H9 (cell line): ENCODE data around the gene EPB41L4B. TPM values are rescaled to one million over a fixed set of nuclear protein-coding genes. Genes with fewer than 3 reads are reported as not detected.

ENCODE experiments used
- DNase-seq: peaks from one replicate; pipeline ENCODE4 v3.0.0-alpha.2; 2017
- H2AFZ ChIP-seq: one replicate; pipeline ENCODE4 v1.6.1; 2013; ENCODE audit warnings: mild to moderate bottlenecking, low read length, control low read depth, moderate library complexity
- H2AK5ac ChIP-seq: 2 replicates; pipeline ENCODE4 v1.6.1; 2013; ENCODE audit warnings: low read length, control low read depth, mixed read lengths; ENCODE audit not compliant: insufficient read length
- H2BK120ac ChIP-seq: one replicate; pipeline ENCODE4 v1.6.1; 2013; ENCODE audit warnings: low read depth, mild to moderate bottlenecking, low read length, control low read depth, inconsistent platforms; ENCODE audit not compliant: poor library complexity, severe bottlenecking
- H2BK12ac ChIP-seq: 2 replicates; pipeline ENCODE4 v1.6.1; 2013; ENCODE audit warnings: low read length, control low read depth, mixed read lengths, low read depth; ENCODE audit not compliant: insufficient read length
- H2BK15ac ChIP-seq: 2 replicates; pipeline ENCODE4 v1.6.1; 2013; ENCODE audit warnings: low read depth, low read length, control low read depth
- H2BK20ac ChIP-seq: one replicate; pipeline ENCODE4 v1.6.1; 2013; ENCODE audit warnings: low read depth, mild to moderate bottlenecking, low read length, control low read depth, inconsistent platforms; ENCODE audit not compliant: poor library complexity, severe bottlenecking
- H2BK5ac ChIP-seq: 2 replicates; pipeline ENCODE4 v1.6.1; 2013; ENCODE audit warnings: low read length, control low read depth, mixed read lengths; ENCODE audit not compliant: insufficient read length
- H3K14ac ChIP-seq: 2 replicates; pipeline ENCODE4 v1.6.1; 2013; ENCODE audit warnings: low read length, control low read depth; ENCODE audit not compliant: insufficient read depth
- H3K18ac ChIP-seq: 2 replicates; pipeline ENCODE4 v1.6.1; 2013; ENCODE audit warnings: low read depth, mild to moderate bottlenecking, mixed read lengths, low read length, control low read depth; ENCODE audit not compliant: insufficient read length
- H3K23ac ChIP-seq: 2 replicates; pipeline ENCODE4 v1.6.1; 2013; ENCODE audit warnings: low read length, control low read depth, mixed read lengths, low read depth; ENCODE audit not compliant: insufficient read length
- H3K23me2 ChIP-seq: 2 replicates; pipeline ENCODE4 v1.6.1; 2013; ENCODE audit warnings: low read depth, mild to moderate bottlenecking, mixed read lengths, low read length, control low read depth; ENCODE audit not compliant: insufficient read length, poor library complexity, severe bottlenecking
- H3K27ac ChIP-seq: 2 replicates; pipeline ENCODE4 v1.5.1; 2013; ENCODE audit warnings: low read length, control low read depth, mixed read lengths, low read depth; ENCODE audit not compliant: insufficient read length
- H3K27me3 ChIP-seq: 2 replicates; pipeline ENCODE4 v1.6.1; 2013; ENCODE audit warnings: low read length, control low read depth, inconsistent platforms; ENCODE audit not compliant: insufficient read depth
- H3K4ac ChIP-seq: 2 replicates; pipeline ENCODE4 v1.6.1; 2013; ENCODE audit warnings: low read depth, mild to moderate bottlenecking, control low read depth, inconsistent platforms, low read length, moderate library complexity
- H3K4me1 ChIP-seq: 2 replicates; pipeline ENCODE4 v1.6.1; 2013; ENCODE audit warnings: low read length, control low read depth, inconsistent platforms; ENCODE audit not compliant: insufficient read depth
- H3K4me2 ChIP-seq: 2 replicates; pipeline ENCODE4 v1.6.1; 2013; ENCODE audit warnings: low read length, control low read depth, mixed read lengths; ENCODE audit not compliant: insufficient read length, insufficient read depth
- H3K56ac ChIP-seq: 2 replicates; pipeline ENCODE4 v1.6.1; 2013; ENCODE audit warnings: low read depth, mild to moderate bottlenecking, mixed read lengths, low read length, control low read depth; ENCODE audit not compliant: insufficient read length
- H3K79me1 ChIP-seq: 2 replicates; pipeline ENCODE4 v1.6.1; 2013; ENCODE audit warnings: low read depth, mild to moderate bottlenecking, moderate library complexity, low read length, control low read depth, inconsistent platforms; ENCODE audit not compliant: insufficient read depth, poor library complexity, severe bottlenecking
- H3K79me2 ChIP-seq: 2 replicates; pipeline ENCODE4 v1.6.1; 2013; ENCODE audit warnings: low read length, control low read depth, inconsistent platforms; ENCODE audit not compliant: insufficient read depth
- H3K9ac ChIP-seq: 2 replicates; pipeline ENCODE4 v1.6.1; 2013; ENCODE audit warnings: low read length, control low read depth, mixed read lengths; ENCODE audit not compliant: insufficient read length; ENCODE audit errors: extremely low read depth
- H3K9me3 ChIP-seq: one replicate; pipeline ENCODE4 v1.6.1; 2013; ENCODE audit warnings: low read depth, low read length, inconsistent platforms; ENCODE audit not compliant: control insufficient read depth
- H3T11ph ChIP-seq: one replicate; pipeline ENCODE4 v1.6.1; 2013; ENCODE audit warnings: mild to moderate bottlenecking, low read length, control low read depth, inconsistent platforms
- H4K20me1 ChIP-seq: one replicate; pipeline ENCODE4 v1.6.1; 2013; ENCODE audit not compliant: control insufficient read depth, insufficient read length, insufficient read depth
- H4K5ac ChIP-seq: 2 replicates; pipeline ENCODE4 v1.6.1; 2013; ENCODE audit warnings: low read depth, mild to moderate bottlenecking, mixed read lengths, low read length, control low read depth; ENCODE audit not compliant: insufficient read length
- H4K8ac ChIP-seq: replicated peaks from 2 replicates; pipeline ENCODE4 v1.6.1; 2013; ENCODE audit warnings: low read length, control low read depth, mixed read lengths, low read depth; ENCODE audit not compliant: insufficient read length
- H4K91ac ChIP-seq: 2 replicates; pipeline ENCODE4 v1.6.1; 2013; ENCODE audit warnings: low read depth, mild to moderate bottlenecking, moderate library complexity, mixed read lengths, low read length, control low read depth; ENCODE audit not compliant: insufficient read length
- H3K27ac Mint-ChIP-seq, 3 experiments: 2 replicates in 2 of 3; 3 replicates in 1 of 3; pipeline ENCODE4 v1.8.0; 2020 to 2021; ENCODE audit warnings: mixed read lengths in 3 of 3, mild to moderate bottlenecking in 1 of 3, moderate library complexity in 1 of 3
- H3K27me3 Mint-ChIP-seq: 2 replicates; pipeline ENCODE4 v1.8.0; 2021; ENCODE audit warnings: low read depth, mild to moderate bottlenecking, moderate library complexity, mixed read lengths
- H3K36me3 Mint-ChIP-seq, 3 experiments: 2 replicates in 2 of 3; 3 replicates in 1 of 3; pipeline ENCODE4 v1.8.0; 2020 to 2021; ENCODE audit warnings: low read depth in 3 of 3, mixed read lengths in 3 of 3; ENCODE audit not compliant: insufficient read depth in 1 of 3
- H3K4me1 Mint-ChIP-seq, 2 experiments: 2 replicates each; pipeline ENCODE4 v1.8.0; 2020; ENCODE audit warnings: mixed read lengths in 2 of 2
- H3K4me3 Mint-ChIP-seq, 2 experiments: 2 replicates in 1 of 2; 3 replicates in 1 of 2; pipeline ENCODE4 v1.8.0; 2020 to 2021; ENCODE audit warnings: mild to moderate bottlenecking in 2 of 2, mixed read lengths in 2 of 2, moderate library complexity in 1 of 2
- H3K9me3 Mint-ChIP-seq, 2 experiments: 2 replicates in 1 of 2; 3 replicates in 1 of 2; pipeline ENCODE4 v1.8.0; 2020; ENCODE audit warnings: mild to moderate bottlenecking in 2 of 2, mixed read lengths in 2 of 2, moderate library complexity in 1 of 2
- CTCF ChIP-seq: fragments of 200-600 bp; sonication (generic); conservative IDR thresholded peaks from 3 replicates; pipeline ENCODE4 v1.8.0; 2021; ENCODE audit warnings: antibody characterized with exemption, mild to moderate bottlenecking
- WGBS: extraction: QIAGEN DNeasy Blood & Tissue Kit; methylation state at CpG from one replicate; pipeline ENCODE4 v1.1.7; 2013; ENCODE audit warnings: missing lambda C conversion rate, low lambda C conversion rate, mixed read lengths; ENCODE audit not compliant: insufficient read length; ENCODE audit errors: extremely low coverage; 5-methylcytosine and 5-hydroxymethylcytosine counted together
- long read RNA-seq: library from polyadenylated mRNA; unstranded; transcript quantifications from one replicate; pipeline ENCODE4 v2.0.0, GENCODE V29; 2020
- total RNA-seq: library from RNA; stranded (reverse); gene quantifications from 2 replicates; pipeline ENCODE4 v1.2.1, GENCODE V29; 2021

Gene EPB41L4B
- total RNA-seq: 18.9 and 19.7 TPM in 2 replicates
- long read RNA-seq, full-length matches to known transcripts: 11 of 20 reads
- long read RNA-seq, partial matches to known transcripts: 5 of 20 reads
- long read RNA-seq, other reads (novel, unspliced or antisense): 4 of 20 reads

- Histone ChIP-seq H2BK12ac (no peak within 1 kb of the TSS), H3K14ac (peak within 1 kb of the TSS; percentile 39), H4K8ac (no peak within 1 kb of the TSS), H3K18ac (peak within 1 kb of the TSS; percentile 81), H3K27ac (no peak within 1 kb of the TSS), H3K79me1 (peaks cover 4% of the 10 kb centered on the region), H4K91ac (no peak within 1 kb of the TSS), H3K23ac (no peak within 1 kb of the TSS), H3K4me1 (peaks cover 18% of the 10 kb centered on the region), H4K20me1 (no peaks in the 10 kb centered on the region), H3K27me3 (no peaks in the 10 kb centered on the region), H3K23me2 (peaks cover 18% of the 10 kb centered on the region), H2AK5ac (no peak within 1 kb of the TSS), H3K9me3 (no peaks in the 10 kb centered on the region), H2AFZ (no peak within 1 kb of the TSS), H2BK20ac (no peak within 1 kb of the TSS), H3K9ac (peak within 1 kb of the TSS; percentile 6), H3K56ac (no peak within 1 kb of the TSS), H3T11ph (no peak within 1 kb of the TSS), H3K79me2 (peaks cover 15% of the 10 kb centered on the region; the same call in 1 of the 2 replicates), H2BK120ac (no peak within 1 kb of the TSS), H3K4ac (no peak within 1 kb of the TSS), H2BK15ac (no peak within 1 kb of the TSS), H3K4me2 (peak within 1 kb of the TSS; percentile 90), H2BK5ac (no peak within 1 kb of the TSS), H4K5ac (no peak within 1 kb of the TSS)
- no peaks in the 10 kb centered on the region; a peak in 1 of 5 replicates for H3K9me3 Mint-ChIP-seq
- peaks cover 31 to 33% of the 10 kb centered on the region in 2 experiments for H3K4me1 Mint-ChIP-seq
- peak within 1 kb of the TSS in 2 of 3 experiments; percentile 34 to 87; a peak in 3 of 7 replicates for H3K27ac Mint-ChIP-seq
- peak; percentile 94 for TF ChIP-seq CTCF
- H3K4me3 Mint-ChIP-seq: peak within 1 kb of the TSS; percentile 86 to 94
- H3K36me3 Mint-ChIP-seq: no peaks in the 10 kb centered on the region
- DNase-seq: peak; percentile 96
- H3K27me3 Mint-ChIP-seq: peaks cover 13% of the 10 kb centered on the region
- WGBS: no CpG with 5 or more reads among the region's 72 CpGs
These were observed at the start of gene EPB41L4B for GRCh38 chr9:109320742-109321448. Gene EPB41L4B, minus strand, starts transcription at chr9:109321059. Its CDS starts 613 bp downstream, at chr9:109320446.
